GM21381 (cell line): ENCODE measurements around the gene SYTL3.
"Not testable (repeated sequence)": the region's sequence is repeated elsewhere in the genome, so short reads cannot be mapped to it uniquely, and the experiment has no call there.

Source experiments
- ATAC-seq: cut with Tn5 transposase; IDR thresholded peaks from one replicate; pipeline ENCODE4 v1.9.1; 2021; ENCODE audit warnings: mild to moderate bottlenecking, moderate library complexity; ENCODE audit not compliant: unreplicated experiment

Gene SYTL3

GRCh38 chr6:158649289-158650143 lies at the start of gene SYTL3:
SYTL3 (plus strand) TSS chr6:158650054; CDS start chr6:158663269, 13,215 bp downstream.
- peak; percentile 50 for ATAC-seq

GRCh38 chr6:158603261-158604047 lies 46.4 kb upstream of the SYTL3 start:
- no peak for ATAC-seq

- no peak for ATAC-seq
Measured at GRCh38 chr6:158604048-158604406, 45.8 kb upstream of the SYTL3 start.

GRCh38 chr6:158605266-158605878 lies 44.5 kb upstream of the SYTL3 start:
- no peak for ATAC-seq

- not testable (repeated sequence) for ATAC-seq
Measured at GRCh38 chr6:158606011-158606410, 43.8 kb upstream of the SYTL3 start.

GRCh38 chr6:158606935-158607334 lies 42.9 kb upstream of the SYTL3 start:
- no peak for ATAC-seq

GRCh38 chr6:158607411-158608170 lies 42.3 kb upstream of the SYTL3 start:
- ATAC-seq, result no peak

- ATAC-seq, result no peak
Measured at GRCh38 chr6:158608221-158608620, 41.6 kb upstream of the SYTL3 start.

- no peak for ATAC-seq
Measured at GRCh38 chr6:158609455-158610155, 40.2 kb upstream of the SYTL3 start.

- ATAC-seq, result no peak
Measured at GRCh38 chr6:158610319-158610968, 39.4 kb upstream of the SYTL3 start.

- no peak for ATAC-seq
Measured at GRCh38 chr6:158611039-158611438, 38.8 kb upstream of the SYTL3 start.

- no peak for ATAC-seq
Measured at GRCh38 chr6:158611541-158612370, 38.1 kb upstream of the SYTL3 start.

- ATAC-seq, result not testable (repeated sequence)
Measured at GRCh38 chr6:158614606-158615005, 35.2 kb upstream of the SYTL3 start.

- ATAC-seq, result not testable (repeated sequence)
Measured at GRCh38 chr6:158618289-158618688, 31.6 kb upstream of the SYTL3 start.

- ATAC-seq, result no peak
Measured at GRCh38 chr6:158619922-158620801, 29.7 kb upstream of the SYTL3 start.

- ATAC-seq, result no peak
Measured at GRCh38 chr6:158620963-158621693, 28.7 kb upstream of the SYTL3 start.
